Coronary artery (tissue), 2 donors: ENCODE data around the gene INF2.
"Not testable (repeated sequence)": the region's sequence is repeated elsewhere in the genome, so short reads cannot be mapped to it uniquely, and the experiment has no call there.

Source experiments
- DNase-seq: peaks from one replicate; pipeline ENCODE4 v3.0.0-alpha.2; 2017; ENCODE audit warnings: low spot score
- H3K27ac ChIP-seq, 2 donors: fragments of 200-600 bp; sonication (generic); one replicate each; pipeline ENCODE4 v1.5.1; 2016 to 2019
- H3K4me3 ChIP-seq: fragments of 200-600 bp; sonication (generic); 2 replicates; pipeline ENCODE4 v1.5.1; 2016; ENCODE audit warnings: mild to moderate bottlenecking, moderate library complexity
- TF ChIP-seq, protein P1 (sequence below): fragments of 200-600 bp; sonication (generic); IDR thresholded peaks from one replicate; pipeline ENCODE4 v1.5.1; 2019; ENCODE audit warnings: antibody characterized with exemption

Gene INF2

DNA sequence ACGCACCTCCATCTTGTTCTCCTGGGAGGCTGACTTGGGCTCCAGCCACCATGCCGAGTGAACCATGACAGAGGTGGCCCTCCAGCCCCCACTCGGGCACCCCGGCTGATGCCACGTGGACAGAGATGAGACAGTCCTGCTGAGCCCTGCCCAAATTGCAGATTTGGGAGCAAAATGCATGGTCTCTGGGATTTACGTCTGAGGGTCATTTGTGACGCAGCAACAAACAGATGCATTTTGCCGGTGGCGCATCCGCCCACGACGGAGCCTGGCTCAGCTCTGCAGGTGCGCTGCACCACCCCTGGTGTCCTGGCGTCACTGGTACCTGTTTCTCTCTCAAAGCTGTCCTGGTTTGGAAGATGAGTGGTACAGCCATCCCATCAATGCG is 31.1 kb upstream of the INF2 start:
- Histone ChIP-seq H3K4me3 (no peak overlapping the region), H3K27ac (no peak overlapping the region)
- TF ChIP-seq, protein P1, sequence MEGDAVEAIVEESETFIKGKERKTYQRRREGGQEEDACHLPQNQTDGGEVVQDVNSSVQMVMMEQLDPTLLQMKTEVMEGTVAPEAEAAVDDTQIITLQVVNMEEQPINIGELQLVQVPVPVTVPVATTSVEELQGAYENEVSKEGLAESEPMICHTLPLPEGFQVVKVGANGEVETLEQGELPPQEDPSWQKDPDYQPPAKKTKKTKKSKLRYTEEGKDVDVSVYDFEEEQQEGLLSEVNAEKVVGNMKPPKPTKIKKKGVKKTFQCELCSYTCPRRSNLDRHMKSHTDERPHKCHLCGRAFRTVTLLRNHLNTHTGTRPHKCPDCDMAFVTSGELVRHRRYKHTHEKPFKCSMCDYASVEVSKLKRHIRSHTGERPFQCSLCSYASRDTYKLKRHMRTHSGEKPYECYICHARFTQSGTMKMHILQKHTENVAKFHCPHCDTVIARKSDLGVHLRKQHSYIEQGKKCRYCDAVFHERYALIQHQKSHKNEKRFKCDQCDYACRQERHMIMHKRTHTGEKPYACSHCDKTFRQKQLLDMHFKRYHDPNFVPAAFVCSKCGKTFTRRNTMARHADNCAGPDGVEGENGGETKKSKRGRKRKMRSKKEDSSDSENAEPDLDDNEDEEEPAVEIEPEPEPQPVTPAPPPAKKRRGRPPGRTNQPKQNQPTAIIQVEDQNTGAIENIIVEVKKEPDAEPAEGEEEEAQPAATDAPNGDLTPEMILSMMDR: no peak
- DNase-seq: no peak

DNA sequence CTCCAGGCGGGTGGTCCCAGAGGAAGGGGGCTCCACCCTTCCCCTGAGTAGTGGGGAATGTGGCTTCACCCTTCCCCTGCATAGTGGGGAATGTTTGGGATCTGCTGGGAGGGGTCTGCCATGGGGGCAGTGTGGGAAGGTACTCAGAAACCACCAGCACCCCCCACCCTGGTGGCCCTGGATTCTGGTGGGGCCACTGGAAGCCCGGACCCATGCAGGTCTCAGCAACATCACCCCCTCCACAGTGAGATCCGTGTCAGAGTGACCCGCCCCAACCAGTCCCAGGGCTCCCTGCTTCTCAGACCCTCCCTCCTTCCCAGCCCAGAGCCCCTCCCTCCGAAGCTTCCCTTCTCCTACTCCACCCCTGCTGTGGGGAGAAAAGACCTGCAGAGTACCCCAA is 30.3 kb upstream of the INF2 start:
- H3K27ac ChIP-seq: no peak overlapping the region
- DNase-seq: no peak
- TF ChIP-seq, protein P1: no peak
- no peak overlapping the region for H3K4me3 ChIP-seq

GRCh38 chr14:104659764-104660523 is 29.5 kb upstream of the INF2 start:
- DNase-seq: no peak
- TF ChIP-seq, protein P1: no peak
- H3K4me3 ChIP-seq: no peak overlapping the region
- no peak overlapping the region for H3K27ac ChIP-seq

- DNase-seq: no peak
- TF ChIP-seq, protein P1: no peak
- Histone ChIP-seq H3K27ac (no peak overlapping the region), H3K4me3 (no peak overlapping the region)
Observed at GRCh38 chr14:104660597-104660996, 28.8 kb upstream of the INF2 start.

DNA sequence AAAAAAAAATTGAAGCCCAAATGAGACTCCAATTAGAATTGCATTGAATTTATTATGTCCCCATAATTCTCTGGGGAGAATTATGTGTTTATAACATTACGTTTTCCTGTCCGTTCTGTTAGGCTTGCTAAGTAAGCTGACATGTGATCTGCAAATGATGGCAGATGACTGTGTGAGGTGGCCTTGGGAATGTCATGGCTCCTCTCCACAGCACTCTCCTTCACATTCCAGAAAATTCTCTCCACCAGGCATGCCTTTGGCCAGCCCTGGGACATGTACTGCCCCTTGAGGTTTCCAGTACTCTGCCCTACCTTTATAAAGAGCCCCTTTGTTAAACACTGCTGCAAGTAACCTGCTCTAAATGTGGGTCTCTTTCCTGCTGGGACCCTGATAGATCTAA is 28.3 kb upstream of the INF2 start:
- TF ChIP-seq, protein P1: no peak
- no peak overlapping the region for H3K4me3 ChIP-seq
- DNase-seq: no peak

GRCh38 chr14:104661528-104662157 is 27.8 kb upstream of the INF2 start:
- H3K27ac ChIP-seq, H3K4me3 ChIP-seq, DNase-seq: not testable (repeated sequence)

More for the DNA sequence above, 28.3 kb upstream of the INF2 start:
- H3K27ac ChIP-seq: no peak overlapping the region

GRCh38 chr14:104662472-104662871 is 26.9 kb upstream of the INF2 start:
- not testable (repeated sequence) for DNase-seq, H3K27ac ChIP-seq, H3K4me3 ChIP-seq

DNA sequence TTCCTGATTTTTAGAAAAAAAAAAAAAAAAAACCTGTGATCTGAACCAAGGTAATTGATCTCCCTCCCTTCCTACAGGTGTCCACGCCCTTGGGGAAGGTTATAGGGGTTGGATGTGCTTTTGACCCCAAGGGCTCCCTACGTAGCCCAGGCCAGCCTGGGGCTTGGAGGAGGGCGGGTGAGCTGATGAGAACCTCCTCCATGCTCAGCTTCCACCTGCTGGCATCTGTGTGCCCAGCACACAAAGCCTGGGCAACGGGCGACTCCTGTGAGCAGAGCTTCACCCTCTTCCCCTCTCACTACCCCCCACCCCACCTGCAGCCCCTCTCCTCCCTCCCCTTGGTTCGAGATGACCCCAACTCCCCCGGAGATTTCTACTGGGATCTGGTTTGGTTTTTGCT is 25.3 kb upstream of the INF2 start:
- no peak for DNase-seq
- TF ChIP-seq, protein P1: no peak
- H3K27ac ChIP-seq: no peak overlapping the region
- H3K4me3 ChIP-seq: no peak overlapping the region
